Sigmoid colon (tissue), 7 donors: ENCODE data around the gene CCDC188. TPM values are rescaled to one million over a fixed set of nuclear protein-coding genes. Genes with fewer than 3 reads are reported as not detected.

Experiments used
- DNase-seq: peaks from one replicate; pipeline ENCODE4 v3.0.0-alpha.2; 2019
- H3K27ac ChIP-seq, 4 donors: fragments of 200-600 bp; sonication (generic); one replicate each; pipeline ENCODE4 v1.5.1; 2016 to 2019; ENCODE audit warnings: mild to moderate bottlenecking in 1 of 4
- H3K27me3 ChIP-seq, 3 donors: fragments of 200-600 bp; sonication (generic); one replicate each; pipeline ENCODE4 v1.5.1; 2019; ENCODE audit warnings: mild to moderate bottlenecking in 1 of 3
- H3K36me3 ChIP-seq, 4 donors: fragments of 200-600 bp; sonication (generic); one replicate each; pipeline ENCODE4 v1.5.1; 2016 to 2019
- H3K4me1 ChIP-seq, 4 donors: fragments of 200-600 bp; sonication (generic); one replicate each; pipeline ENCODE4 v1.5.1; 2017 to 2019
- H3K4me3 ChIP-seq, 4 donors: fragments of 200-600 bp; sonication (generic); one replicate each; pipeline ENCODE4 v1.5.1; 2017 to 2019; ENCODE audit warnings: mild to moderate bottlenecking in 2 of 4, moderate library complexity in 1 of 4
- H3K9me3 ChIP-seq, 4 donors: fragments of 200-600 bp in 3 of 4; sonication (generic) in 3 of 4; one replicate each; pipeline versions ENCODE4 v1.5.1 to v1.6.1; 2013 to 2019
- EP300 ChIP-seq, 4 donors: sonication (generic); formaldehyde crosslinking; IDR thresholded peaks; one replicate each; pipeline ENCODE4 v1.6.1; 2017; ENCODE audit warnings: antibody characterized with exemption in 4 of 4
- POLR2A ChIP-seq, 2 donors: fragments of 450-650 bp; IDR thresholded peaks; one replicate each; pipeline ENCODE4 v1.6.1; 2016; ENCODE audit warnings: antibody characterized with exemption in 2 of 2, mild to moderate bottlenecking in 2 of 2, moderate library complexity in 2 of 2
- POLR2AphosphoS5 ChIP-seq, 4 donors: sonication (generic); formaldehyde crosslinking; IDR thresholded peaks; one replicate each; pipeline ENCODE4 v1.6.1; 2017; ENCODE audit warnings: antibody characterized with exemption in 4 of 4
- WGBS, 2 donors: extraction: QIAGEN DNeasy Blood & Tissue Kit; methylation state at CpG; one replicate each; pipeline ENCODE4 v1.1.7; 2013; 5-methylcytosine and 5-hydroxymethylcytosine counted together
- intact Hi-C: fragments of 100-400 bp; cut with DNase I; formaldehyde crosslinking; loops from one replicate; pipeline ENCODE4 v1.15.1; 2023
- polyA plus RNA-seq, 3 donors: library from polyadenylated mRNA; stranded (reverse); fragments of 200-250 nt; gene quantifications; one replicate each; pipeline ENCODE4 v1.2.3, GENCODE V29; 2013
- total RNA-seq, 4 donors: library from RNA; depleted of rRNA; stranded (reverse); fragments of >200 nt; gene quantifications; one replicate each; pipeline ENCODE4 v1.1.0, GENCODE V29; 2016
- TF ChIP-seq, protein P1 (sequence below), 4 experiments: fragments of 450-650 bp in 3 of 4; fragments of 200-600 bp in 1 of 4; IDR thresholded peaks; one replicate each; pipeline ENCODE4 v1.5.1; 2016 to 2019; ENCODE audit warnings: antibody characterized with exemption in 4 of 4, mild to moderate bottlenecking in 3 of 4, moderate library complexity in 2 of 4
- donor health status: healthy with polysubstance abuse.
- donor health status: Bipolar disorder and iron deficiency.
- donor health status: healthy.

CCDC188 gene
- total and polyA plus RNA-seq, 7 donors, result 0.41 to 1.1 TPM; not detected in 5

DNA sequence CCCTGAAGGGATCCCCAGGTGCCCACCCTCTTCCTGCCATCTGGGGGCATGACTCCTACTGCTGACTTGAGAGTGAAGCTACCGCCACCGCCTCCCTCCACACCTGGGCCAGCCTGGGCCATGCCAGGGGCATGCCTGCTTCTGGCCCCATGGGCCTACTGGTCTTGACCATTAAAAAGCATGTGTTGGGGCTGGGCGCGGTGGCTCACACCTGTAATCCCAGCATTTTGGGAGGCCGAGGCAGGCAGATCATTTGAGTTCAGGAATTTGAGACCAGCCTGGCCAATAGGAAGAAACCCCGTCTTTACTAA is 37.7 kb upstream of the CCDC188 start:
- intact Hi-C loops, result no loop called here
- no peaks in the 10 kb centered on the region for H3K9me3 ChIP-seq
- H3K27me3 ChIP-seq, result peaks cover 0 to 9% (median 0%) of the 10 kb centered on the region in 3 donors
- no peak overlapping the region for H3K27ac ChIP-seq
- H3K36me3 ChIP-seq, result no peaks in the 10 kb centered on the region
- no peak for DNase-seq
- no peak for TF ChIP-seq EP300 (IDR thresholded peaks at IDR 0.05)
- TF ChIP-seq, protein P1, sequence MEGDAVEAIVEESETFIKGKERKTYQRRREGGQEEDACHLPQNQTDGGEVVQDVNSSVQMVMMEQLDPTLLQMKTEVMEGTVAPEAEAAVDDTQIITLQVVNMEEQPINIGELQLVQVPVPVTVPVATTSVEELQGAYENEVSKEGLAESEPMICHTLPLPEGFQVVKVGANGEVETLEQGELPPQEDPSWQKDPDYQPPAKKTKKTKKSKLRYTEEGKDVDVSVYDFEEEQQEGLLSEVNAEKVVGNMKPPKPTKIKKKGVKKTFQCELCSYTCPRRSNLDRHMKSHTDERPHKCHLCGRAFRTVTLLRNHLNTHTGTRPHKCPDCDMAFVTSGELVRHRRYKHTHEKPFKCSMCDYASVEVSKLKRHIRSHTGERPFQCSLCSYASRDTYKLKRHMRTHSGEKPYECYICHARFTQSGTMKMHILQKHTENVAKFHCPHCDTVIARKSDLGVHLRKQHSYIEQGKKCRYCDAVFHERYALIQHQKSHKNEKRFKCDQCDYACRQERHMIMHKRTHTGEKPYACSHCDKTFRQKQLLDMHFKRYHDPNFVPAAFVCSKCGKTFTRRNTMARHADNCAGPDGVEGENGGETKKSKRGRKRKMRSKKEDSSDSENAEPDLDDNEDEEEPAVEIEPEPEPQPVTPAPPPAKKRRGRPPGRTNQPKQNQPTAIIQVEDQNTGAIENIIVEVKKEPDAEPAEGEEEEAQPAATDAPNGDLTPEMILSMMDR (IDR thresholded peaks at IDR 0.05), result no peak
- TF ChIP-seq POLR2AphosphoS5 (IDR thresholded peaks at IDR 0.05), result no peak
- TF ChIP-seq POLR2A (IDR thresholded peaks at IDR 0.05), result no peak
- H3K4me3 ChIP-seq, result no peak overlapping the region
- WGBS, 2 donors, result 96 to 97% methylated on average over 6 of the region's 6 CpGs
- H3K4me1 ChIP-seq, result no peaks in the 10 kb centered on the region

DNA sequence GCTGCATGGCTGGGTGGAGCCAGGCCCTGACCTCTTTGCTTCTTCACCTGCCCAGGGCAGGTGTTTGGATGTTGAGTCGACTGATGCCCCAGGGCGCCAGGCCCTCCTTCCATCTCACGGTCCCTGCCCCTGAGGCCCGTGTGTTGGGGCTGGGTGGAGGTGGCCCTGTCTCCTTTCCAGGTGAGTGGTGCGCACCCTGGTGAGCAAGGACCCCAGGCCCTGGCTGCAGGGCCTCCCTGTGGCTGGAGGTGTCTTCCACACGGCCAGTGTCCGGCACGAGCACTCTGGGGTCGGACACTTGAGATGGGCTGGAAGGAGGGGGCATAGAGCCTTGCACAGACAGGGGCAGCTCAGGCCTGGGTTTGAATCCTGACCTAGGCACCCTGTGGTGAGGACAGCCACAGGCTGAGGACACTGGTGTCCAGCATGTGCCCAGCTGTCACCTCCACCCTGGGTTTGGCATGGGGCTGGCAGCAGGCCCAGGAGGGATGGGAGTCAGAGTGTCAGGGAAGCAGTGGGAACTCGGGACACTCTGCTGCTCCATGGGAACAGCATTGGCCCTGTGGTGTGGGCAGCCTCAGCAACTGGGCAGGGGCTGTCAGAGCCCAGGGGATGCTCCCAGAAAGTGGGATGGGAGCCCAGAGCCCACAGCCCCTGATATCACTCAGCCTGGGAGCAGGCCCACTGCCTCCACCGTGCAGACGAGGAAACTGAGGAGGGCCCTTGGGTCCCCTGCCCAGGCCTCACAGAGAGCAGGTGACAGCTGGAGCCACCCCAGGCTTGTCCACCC is 37.1 kb upstream of the CCDC188 start:
- intact Hi-C loops, result no loop called here
- TF ChIP-seq POLR2AphosphoS5 (IDR thresholded peaks at IDR 0.05) (no peak), POLR2A (IDR thresholded peaks at IDR 0.05) (no peak), EP300 (IDR thresholded peaks at IDR 0.05) (no peak)
- TF ChIP-seq, protein P1 (IDR thresholded peaks at IDR 0.05), result no peak
- Histone ChIP-seq H3K9me3 (no peaks in the 10 kb centered on the region), H3K27me3 (peaks cover 0 to 9% (median 0%) of the 10 kb centered on the region in 3 donors), H3K27ac (no peak overlapping the region), H3K4me1 (no peaks in the 10 kb centered on the region), H3K4me3 (no peak overlapping the region), H3K36me3 (no peaks in the 10 kb centered on the region)
- 87 to 92% methylated on average over 12 of the region's 12 CpGs for WGBS, 2 donors
- DNase-seq, result no peak

DNA sequence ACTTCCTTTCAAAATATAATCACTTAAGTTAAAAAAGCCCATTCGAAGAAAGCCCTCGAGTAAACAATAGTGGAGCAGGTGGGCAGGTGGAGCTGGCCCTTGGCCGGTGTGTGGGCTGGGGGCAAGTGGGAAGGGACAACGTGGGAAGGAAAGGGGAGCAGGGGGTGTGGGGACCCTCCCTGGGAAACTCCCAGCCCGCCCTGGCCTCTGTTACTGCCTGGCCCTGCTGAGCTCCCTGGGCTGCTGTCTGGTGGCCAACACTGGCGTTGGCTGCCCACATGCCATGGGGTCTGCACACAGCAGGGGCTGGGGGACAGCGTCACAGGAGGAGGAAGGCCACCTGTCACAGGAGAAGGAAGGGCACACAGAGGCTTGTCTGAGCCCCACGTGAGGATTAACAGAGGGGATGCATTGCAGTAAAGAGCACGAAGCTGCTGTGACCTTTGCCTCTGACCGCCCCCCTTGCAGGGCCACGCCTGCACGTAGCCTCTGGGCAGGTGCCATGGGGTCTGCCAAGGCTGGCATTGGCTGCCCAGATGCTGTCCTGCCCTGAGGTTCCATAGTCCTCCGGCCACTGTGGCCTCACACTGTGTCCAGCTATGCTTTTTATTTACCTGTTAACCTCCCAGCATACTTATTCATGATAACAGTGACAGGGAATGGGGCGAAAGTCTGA is 36.2 kb upstream of the CCDC188 start:
- no peak overlapping the region for H3K4me3 ChIP-seq
- H3K36me3 ChIP-seq, result no peaks in the 10 kb centered on the region
- H3K4me1 ChIP-seq, result no peaks in the 10 kb centered on the region
- no peak overlapping the region for H3K27ac ChIP-seq
- no peak for TF ChIP-seq POLR2AphosphoS5 (IDR thresholded peaks at IDR 0.05)
- TF ChIP-seq, protein P1 (IDR thresholded peaks at IDR 0.05), result no peak
- TF ChIP-seq POLR2A (IDR thresholded peaks at IDR 0.05), result no peak
- TF ChIP-seq EP300 (IDR thresholded peaks at IDR 0.05), result no peak
- no peaks in the 10 kb centered on the region for H3K9me3 ChIP-seq
- intact Hi-C loops, result no loop called here
- DNase-seq, result no peak
- 43 to 67% methylated on average over 14 of the region's 14 CpGs for WGBS, 2 donors
- H3K27me3 ChIP-seq, result peaks cover 0 to 9% (median 0%) of the 10 kb centered on the region in 3 donors

DNA sequence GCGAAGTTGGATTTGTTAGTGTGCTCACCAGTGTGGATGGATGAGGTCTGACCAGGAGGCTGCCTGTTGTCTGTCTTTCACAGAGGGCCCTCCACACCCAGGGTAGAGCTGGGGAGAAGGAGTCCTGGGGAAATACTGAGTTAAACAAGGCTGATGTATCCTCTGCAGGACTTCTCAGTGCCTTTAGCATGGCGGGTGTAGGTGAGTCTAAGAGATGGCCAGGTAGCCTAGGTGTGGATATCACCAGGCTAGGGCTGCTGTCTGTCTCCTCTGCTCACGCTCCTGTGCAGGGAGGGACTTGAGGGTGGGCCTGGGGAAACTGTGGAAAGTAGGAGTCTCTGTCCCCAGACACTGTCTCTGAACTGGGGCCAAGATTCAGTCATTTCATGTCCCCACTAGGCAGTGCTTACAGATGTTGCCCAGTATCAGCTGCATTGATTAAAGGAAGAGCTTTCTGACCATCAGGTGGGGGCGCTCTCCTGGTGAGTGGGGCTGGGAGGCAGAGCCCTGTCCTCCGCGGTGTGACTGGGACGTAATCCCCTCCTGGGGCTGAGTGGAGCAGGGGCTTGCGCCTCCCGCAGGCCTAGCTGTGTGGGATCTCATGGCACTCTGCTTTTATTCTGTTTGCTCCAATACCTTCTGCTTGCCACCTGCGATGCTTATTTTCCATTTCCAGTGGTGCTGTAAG is 35.5 kb upstream of the CCDC188 start:
- intact Hi-C loops, result no loop called here
- Histone ChIP-seq H3K27me3 (peaks cover 0 to 9% (median 0%) of the 10 kb centered on the region in 3 donors), H3K9me3 (no peaks in the 10 kb centered on the region), H3K36me3 (no peaks in the 10 kb centered on the region), H3K4me1 (no peaks in the 10 kb centered on the region), H3K27ac (no peak overlapping the region), H3K4me3 (no peak overlapping the region)
- DNase-seq, result no peak
- TF ChIP-seq POLR2A (IDR thresholded peaks at IDR 0.05) (no peak), POLR2AphosphoS5 (IDR thresholded peaks at IDR 0.05) (no peak), EP300 (IDR thresholded peaks at IDR 0.05) (no peak)
- TF ChIP-seq, protein P1 (IDR thresholded peaks at IDR 0.05), result no peak
- 75 to 79% methylated on average over 10 of the region's 10 CpGs for WGBS, 2 donors
